MCF 10A (cell line): ENCODE measurements around the gene OR56B1. TPM values are rescaled to one million over a fixed set of nuclear protein-coding genes. Genes with fewer than 3 reads are reported as not detected.

Experiments used
- BruUV-seq: library from RNA; stranded (reverse); fragments of 400-500 nt; replicated peaks from 2 replicates; lab custom pipeline; 2021; lab: Mats Ljungman, UMichigan
- CTCF ChIA-PET: fragments of 300-600 bp; sonication (Branson Sonifier 250); formaldehyde crosslinking; extraction: SDS; loops from one replicate; lab custom pipeline; 2021; ENCODE audit warnings: antibody characterized with exemption, inconsistent platforms; lab: Yijun Ruan, JAX
- POLR2A ChIA-PET: fragments of 300-600, 350-650 bp; sonication (Branson Sonifier 250); formaldehyde crosslinking; extraction: SDS; loops from one replicate; lab custom pipeline; 2020; ENCODE audit warnings: antibody characterized with exemption, inconsistent platforms; lab: Yijun Ruan, JAX
- DNase-seq: peaks from one replicate; pipeline ENCODE4 v3.0.0-alpha.2; 2018; ENCODE audit not compliant: unreplicated experiment
- H3K27ac Mint-ChIP-seq: one replicate; pipeline ENCODE4 v1.8.0; 2022; ENCODE audit warnings: mild to moderate bottlenecking, low read depth, mixed read lengths; ENCODE audit not compliant: unreplicated experiment
- H3K27me3 Mint-ChIP-seq: one replicate; pipeline ENCODE4 v1.8.0; 2022; ENCODE audit warnings: mixed read lengths; ENCODE audit not compliant: insufficient read depth, unreplicated experiment
- H3K36me3 Mint-ChIP-seq: one replicate; pipeline ENCODE4 v1.8.0; 2022; ENCODE audit warnings: mild to moderate bottlenecking, moderate library complexity, mixed read lengths; ENCODE audit not compliant: insufficient read depth, unreplicated experiment
- H3K4me1 Mint-ChIP-seq: one replicate; pipeline ENCODE4 v1.8.0; 2022; ENCODE audit warnings: mixed read lengths; ENCODE audit not compliant: insufficient read depth, unreplicated experiment
- H3K4me3 Mint-ChIP-seq: one replicate; pipeline ENCODE4 v1.8.0; 2022; ENCODE audit warnings: mild to moderate bottlenecking, moderate library complexity, mixed read lengths; ENCODE audit not compliant: unreplicated experiment
- H3K9me3 Mint-ChIP-seq: one replicate; pipeline ENCODE4 v1.8.0; 2022; ENCODE audit warnings: mixed read lengths; ENCODE audit not compliant: unreplicated experiment
- CTCF ChIP-seq: fragments of 200-600 bp; IDR thresholded peaks from one replicate; pipeline ENCODE4 v1.8.0; 2022; ENCODE audit warnings: antibody characterized with exemption, mild to moderate bottlenecking; ENCODE audit not compliant: unreplicated experiment
- intact Hi-C: fragments of 100-400 bp; cut with micrococcal nuclease; formaldehyde crosslinking; loops from 2 replicates; pipeline ENCODE4 v1.14.1; 2022
- total RNA-seq: library from RNA; stranded (reverse); gene quantifications from 2 replicates; pipeline ENCODE4 v1.2.3, GENCODE V29; 2022

Gene OR56B1
- total RNA-seq, 1 experiment from 2014 or later: not detected

GRCh38 chr11:5722622-5723021 lies 13.6 kb upstream of the OR56B1 start:
- H3K36me3 Mint-ChIP-seq: no peaks in the 10 kb centered on the region
- no peak overlapping the region for H3K4me3 Mint-ChIP-seq
- H3K4me1 Mint-ChIP-seq: no peaks in the 10 kb centered on the region
- ChIA-PET POLR2A (no interaction called here), CTCF (no interaction called here)
- no peaks in the 10 kb centered on the region for H3K9me3 Mint-ChIP-seq
- BruUV-seq: no TSS peak
- H3K27me3 Mint-ChIP-seq: peaks cover 91% of the 10 kb centered on the region
- no peak for TF ChIP-seq CTCF
- intact Hi-C loops: no loop called here
- DNase-seq: no peak
- H3K27ac Mint-ChIP-seq: no peak overlapping the region

GRCh38 chr11:5726351-5726750 lies 9.9 kb upstream of the OR56B1 start:
- Mint-ChIP-seq H3K27ac (no peak overlapping the region), H3K9me3 (no peaks in the 10 kb centered on the region), H3K4me1 (no peaks in the 10 kb centered on the region), H3K27me3 (peaks cover 65% of the 10 kb centered on the region), H3K4me3 (no peak overlapping the region), H3K36me3 (no peaks in the 10 kb centered on the region)
- ChIA-PET CTCF (interaction anchor here (0.6 kb wide), 3 partner anchors 15 to 519 kb away, joined by 3 read pairs; partner anchors contain the start of gene TRIM5), POLR2A (no interaction called here)
- intact Hi-C loops: no loop called here
- no peak for TF ChIP-seq CTCF
- BruUV-seq: no TSS peak
- no peak for DNase-seq

GRCh38 chr11:5727691-5728090 lies 8.6 kb upstream of the OR56B1 start:
- Mint-ChIP-seq H3K4me3 (no peak overlapping the region), H3K27me3 (peaks cover 58% of the 10 kb centered on the region), H3K27ac (no peak overlapping the region), H3K36me3 (no peaks in the 10 kb centered on the region), H3K9me3 (no peaks in the 10 kb centered on the region), H3K4me1 (no peaks in the 10 kb centered on the region)
- ChIA-PET POLR2A (no interaction called here), CTCF (interaction anchor here (1.0 kb wide), 1 partner anchor 346 kb away, joined by 4 read pairs; no protein-coding TSS in a partner anchor)
- no TSS peak for BruUV-seq
- no peak for TF ChIP-seq CTCF
- intact Hi-C loops: no loop called here
- DNase-seq: no peak

GRCh38 chr11:5737091-5737490 lies 843 bp downstream of the OR56B1 start:
- peaks cover 6% of the 10 kb centered on the region for H3K9me3 Mint-ChIP-seq
- peak; percentile 19 for DNase-seq

More at GRCh38 chr11:5737091-5737490, 843 bp downstream of the OR56B1 start:
- Mint-ChIP-seq H3K4me3 (no peak overlapping the region), H3K36me3 (no peaks in the 10 kb centered on the region), H3K4me1 (no peaks in the 10 kb centered on the region), H3K27ac (no peak overlapping the region), H3K27me3 (peaks cover 56% of the 10 kb centered on the region)
- intact Hi-C loops: no loop called here
- BruUV-seq: no TSS peak
- ChIA-PET POLR2A (no interaction called here), CTCF (no interaction called here)
- no peak for TF ChIP-seq CTCF
